GM19240 (cell line): ENCODE results near the gene DCDC2C.

Source experiments
- DNase-seq: peaks from one replicate; pipeline ENCODE4 v3.0.0; 2011; ENCODE audit warnings: low spot score; ENCODE audit not compliant: insufficient read length

The DCDC2C gene

GRCh38 chr2:3672861-3673678 is 30.3 kb upstream of the DCDC2C start:
- no peak for DNase-seq

- DNase-seq: no peak
Measured at GRCh38 chr2:3674066-3674845, 29.1 kb upstream of the DCDC2C start.

GRCh38 chr2:3675687-3676086 is 27.7 kb upstream of the DCDC2C start:
- no peak for DNase-seq

- no peak for DNase-seq
Measured at GRCh38 chr2:3677436-3677835, 25.9 kb upstream of the DCDC2C start.

GRCh38 chr2:3678212-3678611 is 25.2 kb upstream of the DCDC2C start:
- no peak for DNase-seq

GRCh38 chr2:3679180-3679579 is 24.2 kb upstream of the DCDC2C start:
- no peak for DNase-seq

GRCh38 chr2:3679616-3680393 is 23.6 kb upstream of the DCDC2C start:
- DNase-seq: no peak

- DNase-seq: no peak
Measured at GRCh38 chr2:3680548-3681345, 22.6 kb upstream of the DCDC2C start.

- DNase-seq: no peak
Measured at GRCh38 chr2:3681625-3682024, 21.8 kb upstream of the DCDC2C start.

GRCh38 chr2:3682811-3683210 is 20.6 kb upstream of the DCDC2C start:
- DNase-seq: no peak

GRCh38 chr2:3683748-3684454 is 19.5 kb upstream of the DCDC2C start:
- no peak for DNase-seq

GRCh38 chr2:3689998-3690748 is 13.2 kb upstream of the DCDC2C start:
- no peak for DNase-seq

GRCh38 chr2:3692375-3692774 is 11.0 kb upstream of the DCDC2C start:
- DNase-seq: no peak

- DNase-seq: no peak
Measured at GRCh38 chr2:3696545-3696944, 6.8 kb upstream of the DCDC2C start.

GRCh38 chr2:3701071-3701470 is 2.3 kb upstream of the DCDC2C start:
- DNase-seq: no peak

GRCh38 chr2:3703757-3704355 is 481 bp downstream of the DCDC2C start:
- no peak for DNase-seq

GRCh38 chr2:3704692-3705091 is 1.3 kb downstream of the DCDC2C start:
- DNase-seq: no peak

GRCh38 chr2:3705782-3706181 is 2.4 kb downstream of the DCDC2C start:
- DNase-seq: no peak

GRCh38 chr2:3706892-3707291 is 3.5 kb downstream of the DCDC2C start:
- DNase-seq: no peak
